Measurements from ENCODE around the gene AKNA.

The AKNA gene

DNA sequence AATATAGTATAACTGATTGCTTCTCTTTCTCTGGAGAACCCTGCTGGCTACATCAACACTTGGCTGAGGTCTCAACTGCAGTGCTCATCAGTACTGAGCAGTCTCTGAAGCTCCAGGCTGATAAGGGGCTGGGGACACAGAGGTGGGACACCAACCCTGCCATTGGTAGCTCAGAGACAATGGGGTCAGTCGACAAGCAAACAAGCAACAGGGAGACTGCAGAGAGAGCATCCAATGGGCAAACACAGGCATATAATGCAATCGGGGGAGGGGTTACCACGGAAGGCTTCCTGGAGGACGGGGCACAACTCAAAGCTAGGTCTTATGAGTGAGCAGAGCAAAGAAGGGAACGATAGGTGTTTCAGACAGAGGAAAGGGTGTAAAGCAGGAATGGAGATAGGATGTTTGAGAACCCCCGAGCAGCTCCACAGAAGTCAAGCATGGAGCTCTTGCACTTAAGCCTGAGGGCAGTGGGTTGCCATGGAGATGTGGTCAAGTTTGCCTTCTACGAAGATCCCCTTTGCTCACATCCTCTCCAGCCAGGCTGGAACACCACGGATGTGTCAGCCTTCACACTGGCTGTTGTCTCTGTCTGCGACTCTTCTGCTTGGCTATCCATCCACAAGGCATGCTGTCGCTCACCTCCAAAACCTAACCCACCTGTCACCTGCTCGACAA lies 21.5 kb upstream of the AKNA start:
- Histone ChIP-seq H3K4me1 (ENCODE audit: control insufficient read depth in 5 of 5, insufficient read depth in 5 of 5, low read length in 5 of 5) (peaks cover 0 to 3% (median 0%) of the 10 kb centered on the region in 5 donors), H3K27ac (ENCODE audit: low read depth, low read length) (no peak overlapping the region), H3K36me3 (ENCODE audit: control insufficient read depth in 5 of 5, insufficient read depth in 5 of 5, low read length in 5 of 5) (no peaks in the 10 kb centered on the region), H3K9ac (ENCODE audit: low read length in 5 of 5) (no peak overlapping the region), H3K4me3 (ENCODE audit: low read depth in 1 of 5, low read length in 5 of 5) (no peak overlapping the region), H3K9me3 (ENCODE audit: control insufficient read depth in 5 of 5, low read length in 5 of 5) (no peaks in the 10 kb centered on the region), H3K27me3 (ENCODE audit: control insufficient read depth in 5 of 5, insufficient read depth in 4 of 5, low read length in 5 of 5) (no peaks in the 10 kb centered on the region)

GRCh38 chr9:114408645-114409044 lies 20.9 kb upstream of the AKNA start:
- peaks cover 0 to 3% (median 0%) of the 10 kb centered on the region in 5 donors for H3K4me1 ChIP-seq (ENCODE audit: control insufficient read depth in 5 of 5, insufficient read depth in 5 of 5, low read length in 5 of 5)
- H3K27me3 ChIP-seq (ENCODE audit: control insufficient read depth in 5 of 5, insufficient read depth in 4 of 5, low read length in 5 of 5): no peaks in the 10 kb centered on the region
- H3K9me3 ChIP-seq (ENCODE audit: control insufficient read depth in 5 of 5, low read length in 5 of 5): no peaks in the 10 kb centered on the region
- H3K27ac ChIP-seq (ENCODE audit: low read depth, low read length): no peak overlapping the region
- H3K9ac ChIP-seq (ENCODE audit: low read length in 5 of 5): no peak overlapping the region
- no peak overlapping the region for H3K4me3 ChIP-seq (ENCODE audit: low read depth in 1 of 5, low read length in 5 of 5)
- no peaks in the 10 kb centered on the region for H3K36me3 ChIP-seq (ENCODE audit: control insufficient read depth in 5 of 5, insufficient read depth in 5 of 5, low read length in 5 of 5)

GRCh38 chr9:114407889-114408288 lies 20.1 kb upstream of the AKNA start:
- H3K9ac ChIP-seq (ENCODE audit: low read length in 5 of 5): no peak overlapping the region
- H3K27ac ChIP-seq (ENCODE audit: low read depth, low read length): no peak overlapping the region
- H3K36me3 ChIP-seq (ENCODE audit: control insufficient read depth in 5 of 5, insufficient read depth in 5 of 5, low read length in 5 of 5): peaks cover 0 to under 1% (median 0%) of the 10 kb centered on the region in 5 donors

GRCh38 chr9:114406441-114406840 lies 18.7 kb upstream of the AKNA start:
- H3K4me1 ChIP-seq (ENCODE audit: control insufficient read depth in 5 of 5, insufficient read depth in 5 of 5, low read length in 5 of 5): peaks cover 0 to 3% (median 0%) of the 10 kb centered on the region in 5 donors
- H3K27me3 ChIP-seq (ENCODE audit: control insufficient read depth in 5 of 5, insufficient read depth in 4 of 5, low read length in 5 of 5): no peaks in the 10 kb centered on the region
- no peak overlapping the region for H3K27ac ChIP-seq (ENCODE audit: low read depth, low read length)
- H3K36me3 ChIP-seq (ENCODE audit: control insufficient read depth in 5 of 5, insufficient read depth in 5 of 5, low read length in 5 of 5): peaks cover 0 to 2% (median 0%) of the 10 kb centered on the region in 5 donors
- H3K9ac ChIP-seq (ENCODE audit: low read length in 5 of 5): no peak overlapping the region
- H3K9me3 ChIP-seq (ENCODE audit: control insufficient read depth in 5 of 5, low read length in 5 of 5): no peaks in the 10 kb centered on the region
- no peak overlapping the region for H3K4me3 ChIP-seq (ENCODE audit: low read depth in 1 of 5, low read length in 5 of 5)

More at GRCh38 chr9:114407889-114408288, 20.1 kb upstream of the AKNA start:
- no peaks in the 10 kb centered on the region for H3K27me3 ChIP-seq (ENCODE audit: control insufficient read depth in 5 of 5, insufficient read depth in 4 of 5, low read length in 5 of 5)
- H3K9me3 ChIP-seq (ENCODE audit: control insufficient read depth in 5 of 5, low read length in 5 of 5): no peaks in the 10 kb centered on the region
- H3K4me1 ChIP-seq (ENCODE audit: control insufficient read depth in 5 of 5, insufficient read depth in 5 of 5, low read length in 5 of 5): peaks cover 0 to 3% (median 0%) of the 10 kb centered on the region in 5 donors
- H3K4me3 ChIP-seq (ENCODE audit: low read depth in 1 of 5, low read length in 5 of 5): no peak overlapping the region

GRCh38 chr9:114405294-114406034 lies 17.7 kb upstream of the AKNA start:
- Histone ChIP-seq H3K4me3 (ENCODE audit: low read depth in 1 of 5, low read length in 5 of 5) (no peak overlapping the region), H3K36me3 (ENCODE audit: control insufficient read depth in 5 of 5, insufficient read depth in 5 of 5, low read length in 5 of 5) (peaks cover 0 to 2% (median 0%) of the 10 kb centered on the region in 5 donors), H3K4me1 (ENCODE audit: control insufficient read depth in 5 of 5, insufficient read depth in 5 of 5, low read length in 5 of 5) (peaks cover 0 to 3% (median 0%) of the 10 kb centered on the region in 5 donors), H3K27me3 (ENCODE audit: control insufficient read depth in 5 of 5, insufficient read depth in 4 of 5, low read length in 5 of 5) (no peaks in the 10 kb centered on the region), H3K27ac (ENCODE audit: low read depth, low read length) (no peak overlapping the region), H3K9me3 (ENCODE audit: control insufficient read depth in 5 of 5, low read length in 5 of 5) (no peaks in the 10 kb centered on the region), H3K9ac (ENCODE audit: low read length in 5 of 5) (no peak overlapping the region)

- Histone ChIP-seq H3K4me3 (ENCODE audit: low read depth in 1 of 5, low read length in 5 of 5) (no peak overlapping the region), H3K9me3 (ENCODE audit: control insufficient read depth in 5 of 5, low read length in 5 of 5) (no peaks in the 10 kb centered on the region), H3K36me3 (ENCODE audit: control insufficient read depth in 5 of 5, insufficient read depth in 5 of 5, low read length in 5 of 5) (peaks cover 0 to 2% (median 0%) of the 10 kb centered on the region in 5 donors), H3K27me3 (ENCODE audit: control insufficient read depth in 5 of 5, insufficient read depth in 4 of 5, low read length in 5 of 5) (no peaks in the 10 kb centered on the region), H3K4me1 (ENCODE audit: control insufficient read depth in 5 of 5, insufficient read depth in 5 of 5, low read length in 5 of 5) (peaks cover 0 to 3% (median 0%) of the 10 kb centered on the region in 5 donors), H3K9ac (ENCODE audit: low read length in 5 of 5) (no peak overlapping the region), H3K27ac (ENCODE audit: low read depth, low read length) (no peak overlapping the region)
Measured at GRCh38 chr9:114404531-114404930, 16.7 kb upstream of the AKNA start.

DNA sequence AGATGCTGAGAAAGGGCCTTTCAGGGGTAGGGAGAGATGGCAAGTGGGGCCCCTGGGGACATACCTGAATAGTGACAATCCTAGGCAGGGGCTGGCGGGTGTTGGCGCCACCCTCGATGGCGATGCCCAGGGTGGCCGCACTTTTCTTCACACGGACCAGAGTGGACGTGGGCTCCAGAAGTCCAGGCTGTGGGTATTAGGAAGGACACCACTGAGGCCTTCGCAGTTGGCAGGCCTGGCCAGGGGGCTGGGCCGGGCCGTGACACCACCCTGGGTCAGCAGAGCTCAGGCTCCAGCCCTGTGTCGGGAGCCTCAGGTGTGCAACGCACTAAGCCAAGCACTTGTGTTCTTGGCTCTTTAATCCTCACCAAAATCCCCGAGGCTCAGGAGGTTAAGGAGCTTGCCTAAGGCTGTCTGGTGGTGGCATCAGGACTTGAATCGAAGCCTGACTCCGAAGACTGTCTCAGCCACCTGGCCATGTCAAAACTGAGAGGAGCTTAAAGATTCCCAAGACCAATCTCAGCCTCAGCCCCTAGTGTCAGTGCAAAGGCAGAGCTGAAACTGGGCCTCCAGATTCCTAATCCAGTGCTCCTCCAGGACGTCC lies 15.5 kb upstream of the AKNA start:
- Histone ChIP-seq H3K27me3 (ENCODE audit: control insufficient read depth in 5 of 5, insufficient read depth in 4 of 5, low read length in 5 of 5) (no peaks in the 10 kb centered on the region), H3K4me1 (ENCODE audit: control insufficient read depth in 5 of 5, insufficient read depth in 5 of 5, low read length in 5 of 5) (peaks cover 0 to 6% (median 3%) of the 10 kb centered on the region in 5 donors), H3K4me3 (ENCODE audit: low read depth in 1 of 5, low read length in 5 of 5) (no peak overlapping the region), H3K27ac (ENCODE audit: low read depth, low read length) (no peak overlapping the region), H3K36me3 (ENCODE audit: control insufficient read depth in 5 of 5, insufficient read depth in 5 of 5, low read length in 5 of 5) (peaks cover 0 to 2% (median 0%) of the 10 kb centered on the region in 5 donors), H3K9me3 (ENCODE audit: control insufficient read depth in 5 of 5, low read length in 5 of 5) (no peaks in the 10 kb centered on the region), H3K9ac (ENCODE audit: low read length in 5 of 5) (no peak overlapping the region)

DNA sequence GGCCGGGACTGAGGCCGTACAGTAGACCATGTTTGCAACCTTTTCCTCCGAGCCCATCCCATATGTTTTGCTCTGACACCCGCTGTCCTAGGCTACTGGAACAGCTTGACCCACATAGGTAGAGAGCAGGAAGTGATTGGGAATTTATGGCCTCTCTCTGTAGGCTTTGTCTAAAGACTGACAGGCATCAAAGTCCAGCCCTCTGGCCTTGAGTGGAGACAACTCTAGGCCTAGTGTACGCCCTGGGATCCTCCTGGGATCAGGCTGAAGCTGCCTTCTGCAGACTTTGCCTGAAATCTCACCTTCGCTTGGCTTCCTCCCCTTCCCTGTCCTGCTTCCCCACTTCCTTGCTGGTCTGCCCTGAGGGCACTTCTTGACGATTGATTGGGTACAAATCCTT lies 13.6 kb upstream of the AKNA start:
- H3K4me3 ChIP-seq (ENCODE audit: low read depth in 1 of 5, low read length in 5 of 5): no peak overlapping the region
- H3K27me3 ChIP-seq (ENCODE audit: control insufficient read depth in 5 of 5, insufficient read depth in 4 of 5, low read length in 5 of 5): no peaks in the 10 kb centered on the region
- H3K36me3 ChIP-seq (ENCODE audit: control insufficient read depth in 5 of 5, insufficient read depth in 5 of 5, low read length in 5 of 5): peaks cover 0 to 2% (median 0%) of the 10 kb centered on the region in 5 donors
- no peaks in the 10 kb centered on the region for H3K9me3 ChIP-seq (ENCODE audit: control insufficient read depth in 5 of 5, low read length in 5 of 5)
- no peak overlapping the region for H3K9ac ChIP-seq (ENCODE audit: low read length in 5 of 5)
- no peak overlapping the region for H3K27ac ChIP-seq (ENCODE audit: low read depth, low read length)
- H3K4me1 ChIP-seq (ENCODE audit: control insufficient read depth in 5 of 5, insufficient read depth in 5 of 5, low read length in 5 of 5): peaks cover 7 to 23% (median 12%) of the 10 kb centered on the region in 5 donors

GRCh38 chr9:114400772-114401171 lies 13.0 kb upstream of the AKNA start:
- Histone ChIP-seq H3K36me3 (ENCODE audit: control insufficient read depth in 5 of 5, insufficient read depth in 5 of 5, low read length in 5 of 5) (peaks cover 0 to 2% (median 0%) of the 10 kb centered on the region in 5 donors), H3K27me3 (ENCODE audit: control insufficient read depth in 5 of 5, insufficient read depth in 4 of 5, low read length in 5 of 5) (no peaks in the 10 kb centered on the region), H3K4me1 (ENCODE audit: control insufficient read depth in 5 of 5, insufficient read depth in 5 of 5, low read length in 5 of 5) (peaks cover 8 to 29% (median 17%) of the 10 kb centered on the region in 5 donors), H3K9me3 (ENCODE audit: control insufficient read depth in 5 of 5, low read length in 5 of 5) (no peaks in the 10 kb centered on the region), H3K27ac (ENCODE audit: low read depth, low read length) (no peak overlapping the region), H3K4me3 (ENCODE audit: low read depth in 1 of 5, low read length in 5 of 5) (no peak overlapping the region), H3K9ac (ENCODE audit: low read length in 5 of 5) (peak overlapping the region in 1 of 5 donors; percentile 8)

- Histone ChIP-seq H3K27ac (ENCODE audit: low read depth, low read length) (no peak overlapping the region), H3K9me3 (ENCODE audit: control insufficient read depth in 5 of 5, low read length in 5 of 5) (no peaks in the 10 kb centered on the region), H3K4me1 (ENCODE audit: control insufficient read depth in 5 of 5, insufficient read depth in 5 of 5, low read length in 5 of 5) (peaks cover 10 to 32% (median 22%) of the 10 kb centered on the region in 5 donors), H3K4me3 (ENCODE audit: low read depth in 1 of 5, low read length in 5 of 5) (no peak overlapping the region), H3K9ac (ENCODE audit: low read length in 5 of 5) (no peak overlapping the region), H3K36me3 (ENCODE audit: control insufficient read depth in 5 of 5, insufficient read depth in 5 of 5, low read length in 5 of 5) (peaks cover 0 to 2% (median 0%) of the 10 kb centered on the region in 5 donors), H3K27me3 (ENCODE audit: control insufficient read depth in 5 of 5, insufficient read depth in 4 of 5, low read length in 5 of 5) (no peaks in the 10 kb centered on the region)
Measured at GRCh38 chr9:114400219-114400618, 12.4 kb upstream of the AKNA start.

Measured in subcutaneous abdominal adipose tissue (tissue), 5 donors.